GM12878 (cell line): ENCODE measurements around the gene KRT6C. TPM values are rescaled to one million over a fixed set of nuclear protein-coding genes. Genes with fewer than 3 reads are reported as not detected.

Source experiments
- ATAC-seq: fragments of 200-7000 bp; cut with Tn5 transposase; 3 replicates; pipeline ENCODE4 v1.9.1; 2020; ENCODE audit warnings: mild to moderate bottlenecking, moderate library complexity
- BruUV-seq: library from RNA; stranded (reverse); fragments of 400-500 nt; replicated peaks from 2 replicates; lab custom pipeline; 2021; lab: Mats Ljungman, UMichigan
- CTCF ChIA-PET: fragments of 300-600 bp; sonication (Branson Sonifier 250); formaldehyde crosslinking; extraction: SDS; loops from one replicate; lab custom pipeline; 2021; ENCODE audit warnings: inconsistent platforms; lab: Yijun Ruan, JAX
- POLR2A ChIA-PET: fragments of 350-600 bp; formaldehyde crosslinking; extraction: SDS; loops from one replicate; lab custom pipeline; 2021; ENCODE audit warnings: inconsistent platforms; lab: Charles Lee
- RAD21 ChIA-PET: fragments of 300-600 bp; sonication (Branson Sonifier 250); formaldehyde crosslinking; loops from one replicate; lab custom pipeline; 2023; ENCODE audit warnings: antibody characterized with exemption; ENCODE audit not compliant: unreplicated experiment; lab: Charles Lee
- SMC1A ChIA-PET: fragments of 300-600 bp; sonication (Branson Sonifier 250); formaldehyde crosslinking; loops from one replicate; lab custom pipeline; 2023; ENCODE audit not compliant: unreplicated experiment, uncharacterized antibody; lab: Charles Lee
- DNase-seq: peaks from one replicate; pipeline ENCODE4 v3.0.0-alpha.2; 2011; ENCODE audit warnings: low read depth, low spot score
- FAIRE-seq: peaks from 3 replicates; lab custom pipeline; 2011; peaks lifted over from hg19 to GRCh38; lab: Jason Lieb, UNC
- H2AFZ ChIP-seq: 2 replicates; pipeline ENCODE4 v1.6.0; 2011; ENCODE audit warnings: low read depth, low read length, control low read depth; ENCODE audit not compliant: control insufficient read depth
- H3K27ac ChIP-seq: 2 replicates; pipeline ENCODE4 v1.5.1; 2011; ENCODE audit warnings: control low read depth; ENCODE audit not compliant: control insufficient read depth, insufficient read depth
- H3K27me3 ChIP-seq, 2 experiments: replicated peaks in 1 of 2; 2 replicates each; pipeline versions ENCODE4 v1.6.0 to v1.6.1; 2011; ENCODE audit warnings: low read length in 1 of 2; ENCODE audit not compliant: control insufficient read depth in 2 of 2, insufficient read depth in 2 of 2
- H3K36me3 ChIP-seq, 2 experiments: 2 replicates each; pipeline ENCODE4 v1.5.1; 2011; ENCODE audit warnings: low read length in 1 of 2; ENCODE audit not compliant: control insufficient read depth in 2 of 2, insufficient read depth in 2 of 2
- H3K4me1 ChIP-seq: 2 replicates; pipeline ENCODE4 v1.6.1; 2011; ENCODE audit warnings: mild to moderate bottlenecking, low read length, moderate library complexity, mixed read lengths; ENCODE audit not compliant: control insufficient read depth, insufficient read depth
- H3K4me2 ChIP-seq: 2 replicates; pipeline ENCODE4 v1.6.0; 2011; ENCODE audit warnings: control low read depth; ENCODE audit not compliant: control insufficient read depth, insufficient read depth
- H3K4me3 ChIP-seq: fragments of 200-600 bp; sonication (generic); 2 replicates; pipeline ENCODE4 v1.5.1; 2016
- H3K79me2 ChIP-seq: 2 replicates; pipeline ENCODE4 v1.6.0; 2011; ENCODE audit warnings: low read length; ENCODE audit not compliant: control insufficient read depth, insufficient read depth
- H3K9ac ChIP-seq: 2 replicates; pipeline ENCODE4 v1.8.0; 2011; ENCODE audit warnings: low read length, control low read depth, mixed read lengths; ENCODE audit not compliant: control insufficient read depth, insufficient read depth
- H3K9me3 ChIP-seq: replicated peaks from 3 replicates; pipeline ENCODE4 v1.5.1; 2011; ENCODE audit warnings: mild to moderate bottlenecking, low read length; ENCODE audit not compliant: control insufficient read depth, insufficient read depth
- H4K20me1 ChIP-seq: 2 replicates; pipeline ENCODE4 v1.6.0; 2011; ENCODE audit not compliant: control insufficient read depth, insufficient read depth
- EP300 ChIP-seq, 2 experiments: fragments of 150-350 bp in 1 of 2; IDR thresholded peaks; 2 replicates each; pipeline ENCODE4 v1.6.1; 2011 to 2012; ENCODE audit warnings: low read depth in 2 of 2, low read length in 2 of 2, borderline replicate concordance in 1 of 2, improper control_type of control experiment in 1 of 2, inconsistent platforms in 1 of 2; ENCODE audit not compliant: control insufficient read depth in 1 of 2
- ETV6 ChIP-seq, 2 experiments: fragments of 450-650 bp in 1 of 2; IDR thresholded peaks in 1 of 2; conservative IDR thresholded peaks in 1 of 2; 2 replicates each; pipeline ENCODE4 v1.6.1; 2014; ENCODE audit warnings: antibody characterized with exemption in 1 of 2, borderline replicate concordance in 1 of 2, low read depth in 1 of 2, mild to moderate bottlenecking in 1 of 2, moderate library complexity in 1 of 2
- GABPA ChIP-seq: IDR thresholded peaks from 2 replicates; pipeline ENCODE4 v1.6.1; 2014; ENCODE audit warnings: antibody characterized with exemption, low read depth, mild to moderate bottlenecking, inconsistent platforms
- IKZF2 ChIP-seq, 2 experiments: fragments of 450-650 bp; IDR thresholded peaks; 2 replicates each; pipeline ENCODE4 v1.6.1; 2017; ENCODE audit warnings: mild to moderate bottlenecking in 2 of 2, moderate library complexity in 2 of 2
- MEF2B ChIP-seq: fragments of 450-650 bp; IDR thresholded peaks from 2 replicates; pipeline ENCODE4 v1.6.1; 2018; ENCODE audit warnings: mild to moderate bottlenecking, moderate library complexity; ENCODE audit not compliant: partially characterized antibody, poor library complexity, severe bottlenecking
- MYC ChIP-seq: IDR thresholded peaks from 2 replicates; pipeline ENCODE4 v1.6.1; 2011; ENCODE audit warnings: mild to moderate bottlenecking, low read length, moderate library complexity, inconsistent platforms; ENCODE audit not compliant: insufficient read depth, insufficient replicate concordance, insufficient read length, severe bottlenecking
- NR2F1 ChIP-seq: fragments of 450-650 bp; conservative IDR thresholded peaks from 2 replicates; pipeline ENCODE4 v1.6.1; 2017; ENCODE audit warnings: mild to moderate bottlenecking
- POLR2AphosphoS2 ChIP-seq: IDR thresholded peaks from 2 replicates; pipeline ENCODE4 v1.6.1; 2011; ENCODE audit warnings: low read depth, mild to moderate bottlenecking, low read length, improper control_type of control experiment, moderate library complexity
- POU2F2 ChIP-seq: IDR thresholded peaks from 3 replicates; pipeline ENCODE4 v1.6.1; 2011; ENCODE audit warnings: low read depth, mild to moderate bottlenecking, low read length, borderline replicate concordance
- RCOR1 ChIP-seq: conservative IDR thresholded peaks from 2 replicates; pipeline ENCODE4 v1.6.1; 2012; ENCODE audit warnings: low read depth, low read length, improper control_type of control experiment
- RELA ChIP-seq: fragments of 450-650 bp; IDR thresholded peaks from 2 replicates; pipeline ENCODE4 v1.8.0; 2014; ENCODE audit warnings: borderline replicate concordance; ENCODE audit not compliant: partially characterized antibody
- SPI1 ChIP-seq: IDR thresholded peaks from 2 replicates; pipeline ENCODE4 v1.6.1; 2011; ENCODE audit warnings: low read depth, mild to moderate bottlenecking, low read length, moderate library complexity, borderline replicate concordance; ENCODE audit not compliant: insufficient read depth
- SRF ChIP-seq, 2 experiments: IDR thresholded peaks; 2 replicates each; pipeline ENCODE4 v1.6.1; 2011; ENCODE audit warnings: low read depth in 2 of 2, low read length in 2 of 2, mild to moderate bottlenecking in 1 of 2, moderate library complexity in 1 of 2
- SUZ12 ChIP-seq: fragments of 200-600 bp; sonication (generic); IDR thresholded peaks from one replicate; pipeline ENCODE4 v1.6.1; 2018; ENCODE audit warnings: antibody characterized with exemption, mild to moderate bottlenecking; ENCODE audit not compliant: unreplicated experiment
- TCF3 ChIP-seq: IDR thresholded peaks from 2 replicates; pipeline ENCODE4 v1.6.1; 2012; ENCODE audit warnings: low read depth, mild to moderate bottlenecking, low read length, borderline replicate concordance; ENCODE audit not compliant: insufficient read depth
- ZBED1 ChIP-seq: IDR thresholded peaks from 2 replicates; pipeline ENCODE4 v1.6.1; 2016; ENCODE audit warnings: borderline replicate concordance
- WGBS: methylation state at CpG from one replicate; pipeline ENCODE4 v1.1.6; 2016; ENCODE audit warnings: low lambda C conversion rate; ENCODE audit not compliant: insufficient replicate concordance, insufficient coverage; ENCODE audit errors: missing lambda C conversion rate; 5-methylcytosine and 5-hydroxymethylcytosine counted together
- in situ Hi-C: fragments of 300-500 bp; cut with MboI; formaldehyde crosslinking; loops from 9 replicates; pipeline ENCODE4 v1.14.3; 2018; ENCODE audit warnings: mixed read lengths
- intact Hi-C: fragments of 100-400 bp; cut with micrococcal nuclease; formaldehyde crosslinking; loops from one replicate; pipeline ENCODE4 v1.14.2; 2022; ENCODE audit not compliant: unreplicated experiment
- polyA plus RNA-seq, 11 experiments: library from polyadenylated mRNA; depleted of rRNA in 4 of 11; unstranded in 6 of 11; stranded (reverse) in 5 of 11; fragments of >200 nt; fragmentation: Nextera tagmentation in 4 of 11; fragmentation: Illumina TruSeq in 1 of 11; extraction: Ambion mirVana in 4 of 11; extraction: Trizol in 1 of 11; gene quantifications; 1 replicate in 1 of 11; 2 replicates in 10 of 11; pipeline versions ENCODE4 v1.2.1 to v1.2.3, GENCODE V29; 2011 to 2016; ENCODE audit warnings: inconsistent platforms in 2 of 11, missing spikeins in 2 of 11, low read depth in 1 of 11
- total RNA-seq, 4 experiments: library from RNA; depleted of rRNA in 3 of 4; stranded (reverse); fragments of >200 nt in 3 of 4; fragmentation: Illumina TruSeq in 1 of 4; extraction: Trizol in 1 of 4; gene quantifications; 2 replicates each; pipeline versions ENCODE4 v1.2.1 to v1.2.3, GENCODE V29; 2013 to 2021
- TF ChIP-seq, protein P1 (sequence below): fragments of 450-650 bp; IDR thresholded peaks from 2 replicates; pipeline ENCODE4 v1.6.1; 2016; ENCODE audit warnings: mild to moderate bottlenecking

The KRT6C gene
- total and polyA plus RNA-seq, 10 of the 15 experiments (the other 5 are each of a cell fraction or from before 2014, with no cell fraction given), result not detected

DNA sequence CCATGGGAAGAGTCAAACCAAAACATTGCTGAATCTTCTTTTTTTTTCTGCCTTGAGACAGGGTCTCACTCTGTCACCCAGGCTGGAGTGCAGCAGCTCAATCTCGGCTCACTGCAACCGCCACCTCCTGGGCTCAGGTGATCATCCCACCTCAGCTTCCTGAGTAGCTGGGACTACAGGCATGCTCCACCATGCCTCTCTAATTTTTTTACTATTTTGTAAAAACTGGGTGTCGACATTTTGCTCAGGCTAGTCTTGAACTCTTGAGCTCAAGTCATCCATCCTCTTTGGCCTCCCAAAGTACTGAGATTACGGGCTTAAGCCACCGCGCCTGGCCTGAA lies 38.0 kb downstream of the KRT6C start:
- no peaks in the 10 kb centered on the region for H3K4me1 ChIP-seq
- no peak overlapping the region for H3K27ac ChIP-seq
- H3K36me3 ChIP-seq, result no peaks in the 10 kb centered on the region
- no TSS peak for BruUV-seq
- peaks cover 0 to 1% of the 10 kb centered on the region in 2 experiments; a peak in 3 of 4 replicates for H3K27me3 ChIP-seq
- DNase-seq (no peak), ATAC-seq (no peak), FAIRE-seq (no peak)
- no peak overlapping the region for H3K9ac ChIP-seq
- no peaks in the 10 kb centered on the region for H3K79me2 ChIP-seq
- POLR2A ChIA-PET, result no interaction called here
- in situ Hi-C loops (no loop called here), intact Hi-C loops (no loop called here)
- RAD21 ChIA-PET, result no interaction called here
- no peaks in the 10 kb centered on the region for H4K20me1 ChIP-seq
- WGBS, result 60% methylated on average over 6 of the region's 6 CpGs
- CTCF ChIA-PET, result interaction anchor here (0.7 kb wide), 1 partner anchor 32 kb away, joined by 3 read pairs; no protein-coding TSS in a partner anchor
- no peak overlapping the region for H2AFZ ChIP-seq
- SMC1A ChIA-PET, result no interaction called here
- TF ChIP-seq SPI1 (no peak), SUZ12 (no peak), RCOR1 (no peak), POU2F2 (no peak), SRF (IDR thresholded peaks at IDR 0.05; ENCODE audit: low read depth in 2 of 2, low read length in 2 of 2) (no peak), POLR2AphosphoS2 (no peak), TCF3 (no peak), RELA (no peak), NR2F1 (no peak), EP300 (IDR thresholded peaks at IDR 0.05; ENCODE audit: borderline replicate concordance in 1 of 2, control insufficient read depth in 1 of 2, low read depth in 2 of 2, low read length in 2 of 2) (no peak), ZBED1 (no peak), ETV6 (conservative IDR thresholded peaks at IDR 0.05 in 1 of 2, IDR thresholded peaks at IDR 0.05 in 1 of 2; ENCODE audit: borderline replicate concordance in 1 of 2, low read depth in 1 of 2) (no peak), MYC (no peak), IKZF2 (IDR thresholded peaks at IDR 0.05) (no peak), MEF2B (no peak), GABPA (no peak)
- TF ChIP-seq, protein P1, sequence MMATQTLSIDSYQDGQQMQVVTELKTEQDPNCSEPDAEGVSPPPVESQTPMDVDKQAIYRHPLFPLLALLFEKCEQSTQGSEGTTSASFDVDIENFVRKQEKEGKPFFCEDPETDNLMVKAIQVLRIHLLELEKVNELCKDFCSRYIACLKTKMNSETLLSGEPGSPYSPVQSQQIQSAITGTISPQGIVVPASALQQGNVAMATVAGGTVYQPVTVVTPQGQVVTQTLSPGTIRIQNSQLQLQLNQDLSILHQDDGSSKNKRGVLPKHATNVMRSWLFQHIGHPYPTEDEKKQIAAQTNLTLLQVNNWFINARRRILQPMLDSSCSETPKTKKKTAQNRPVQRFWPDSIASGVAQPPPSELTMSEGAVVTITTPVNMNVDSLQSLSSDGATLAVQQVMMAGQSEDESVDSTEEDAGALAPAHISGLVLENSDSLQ, result no peak
- H3K4me2 ChIP-seq, result no peak overlapping the region
- H3K9me3 ChIP-seq, result no peaks in the 10 kb centered on the region
- H3K4me3 ChIP-seq, result no peak overlapping the region
